Upper lobe of left lung (tissue), 4 donors: ENCODE results near the gene CHST11.

Experiments
- CTCF ChIP-seq, 6 experiments: fragments of 450-650 bp in 4 of 6; fragments of 200-600 bp in 2 of 6; sonication (generic) in 2 of 6; IDR thresholded peaks; one replicate each; pipeline ENCODE4 v1.5.1; 2016 to 2019; ENCODE audit warnings: antibody characterized with exemption in 6 of 6
- POLR2A ChIP-seq, 4 donors: fragments of 450-650 bp; IDR thresholded peaks; one replicate each; pipeline ENCODE4 v1.5.1; 2016 to 2017; ENCODE audit warnings: antibody characterized with exemption in 4 of 4, mild to moderate bottlenecking in 2 of 4

GRCh38 chr12:104588921-104589590, 132.3 kb downstream of the CHST11 start:
- TF ChIP-seq POLR2A (IDR thresholded peaks at IDR 0.05) (no peak), CTCF (IDR thresholded peaks at IDR 0.05) (no peak)
